IPS-20b (cell line): ENCODE measurements around the gene HSD17B12.

Source experiments
- H3K27ac ChIP-seq: one replicate; pipeline ENCODE4 v1.5.1; 2013; ENCODE audit warnings: low read length
- H3K27me3 ChIP-seq: 2 replicates; pipeline ENCODE4 v1.6.1; 2013; ENCODE audit warnings: mild to moderate bottlenecking, low read length, inconsistent platforms; ENCODE audit not compliant: insufficient read depth
- H3K36me3 ChIP-seq: 2 replicates; pipeline ENCODE4 v1.6.1; 2013; ENCODE audit warnings: low read depth, mild to moderate bottlenecking, inconsistent platforms, low read length, moderate library complexity; ENCODE audit not compliant: insufficient read depth
- H3K4me1 ChIP-seq: 2 replicates; pipeline ENCODE4 v1.6.1; 2013; ENCODE audit warnings: mild to moderate bottlenecking, control low read depth, inconsistent platforms, low read length, moderate library complexity; ENCODE audit not compliant: insufficient read depth
- H3K4me3 ChIP-seq: 2 replicates; pipeline ENCODE4 v1.5.1; 2013; ENCODE audit warnings: mild to moderate bottlenecking, low read length, inconsistent platforms
- H3K9ac ChIP-seq: 2 replicates; pipeline ENCODE4 v1.6.1; 2013; ENCODE audit warnings: low read depth, mild to moderate bottlenecking, inconsistent platforms, low read length, moderate library complexity
- H3K9me3 ChIP-seq: 2 replicates; pipeline ENCODE4 v1.6.1; 2013; ENCODE audit warnings: mild to moderate bottlenecking, low read depth, low read length, inconsistent platforms; ENCODE audit not compliant: insufficient read depth

The HSD17B12 gene

GRCh38 chr11:43837879-43838278, 157.3 kb downstream of the HSD17B12 start:
- no peaks in the 10 kb centered on the region for H3K4me1 ChIP-seq
- no peak overlapping the region for H3K9ac ChIP-seq
- H3K9me3 ChIP-seq: no peaks in the 10 kb centered on the region
- peaks cover 43% of the 10 kb centered on the region; the same call in 1 of the 2 replicates for H3K36me3 ChIP-seq
- no peaks in the 10 kb centered on the region for H3K27me3 ChIP-seq
- no peak overlapping the region for H3K27ac ChIP-seq
- H3K4me3 ChIP-seq: no peak overlapping the region

- no peak overlapping the region for H3K4me3 ChIP-seq
- no peaks in the 10 kb centered on the region for H3K4me1 ChIP-seq
Observed at GRCh38 chr11:43842021-43842420, 161.5 kb downstream of the HSD17B12 start.

GRCh38 chr11:43845816-43846215, 165.3 kb downstream of the HSD17B12 start:
- Histone ChIP-seq H3K27me3 (no peaks in the 10 kb centered on the region), H3K4me1 (no peaks in the 10 kb centered on the region), H3K9me3 (no peaks in the 10 kb centered on the region), H3K36me3 (peaks cover 22% of the 10 kb centered on the region; the same call in 1 of the 2 replicates), H3K9ac (no peak overlapping the region), H3K27ac (no peak overlapping the region), H3K4me3 (no peak overlapping the region)

More at GRCh38 chr11:43842021-43842420, 161.5 kb downstream of the HSD17B12 start:
- peaks cover 46% of the 10 kb centered on the region; the same call in 1 of the 2 replicates for H3K36me3 ChIP-seq
- no peaks in the 10 kb centered on the region for H3K9me3 ChIP-seq
- H3K27ac ChIP-seq: no peak overlapping the region
- H3K27me3 ChIP-seq: no peaks in the 10 kb centered on the region
- no peak overlapping the region for H3K9ac ChIP-seq

GRCh38 chr11:43852057-43852636, 171.6 kb downstream of the HSD17B12 start:
- no peaks in the 10 kb centered on the region for H3K27me3 ChIP-seq
- peaks cover 32% of the 10 kb centered on the region for H3K36me3 ChIP-seq
- H3K4me3 ChIP-seq: no peak overlapping the region
- H3K9ac ChIP-seq: no peak overlapping the region
- no peak overlapping the region for H3K27ac ChIP-seq
- no peaks in the 10 kb centered on the region for H3K9me3 ChIP-seq
- H3K4me1 ChIP-seq: no peaks in the 10 kb centered on the region

GRCh38 chr11:43853781-43854180, 173.2 kb downstream of the HSD17B12 start:
- no peak overlapping the region for H3K9ac ChIP-seq
- H3K4me3 ChIP-seq: no peak overlapping the region
- H3K27ac ChIP-seq: no peak overlapping the region
- H3K36me3 ChIP-seq: peaks cover 34% of the 10 kb centered on the region
- no peaks in the 10 kb centered on the region for H3K4me1 ChIP-seq
- H3K9me3 ChIP-seq: no peaks in the 10 kb centered on the region
- no peaks in the 10 kb centered on the region for H3K27me3 ChIP-seq

- Histone ChIP-seq H3K9ac (no peak overlapping the region), H3K27ac (no peak overlapping the region), H3K9me3 (no peaks in the 10 kb centered on the region), H3K4me1 (no peaks in the 10 kb centered on the region), H3K4me3 (no peak overlapping the region), H3K27me3 (no peaks in the 10 kb centered on the region), H3K36me3 (peaks cover 34% of the 10 kb centered on the region)
Observed at GRCh38 chr11:43856993-43857392, 176.5 kb downstream of the HSD17B12 start.

GRCh38 chr11:43861141-43861540, 180.6 kb downstream of the HSD17B12 start:
- Histone ChIP-seq H3K9me3 (no peaks in the 10 kb centered on the region), H3K9ac (no peak overlapping the region), H3K4me1 (no peaks in the 10 kb centered on the region), H3K36me3 (peaks cover 8% of the 10 kb centered on the region; the same call in 1 of the 2 replicates), H3K27me3 (no peaks in the 10 kb centered on the region), H3K27ac (no peak overlapping the region), H3K4me3 (no peak overlapping the region)

GRCh38 chr11:43866520-43866919, 186.0 kb downstream of the HSD17B12 start:
- H3K27ac ChIP-seq: no peak overlapping the region

GRCh38 chr11:43866969-43867368, 186.4 kb downstream of the HSD17B12 start:
- no peaks in the 10 kb centered on the region for H3K9me3 ChIP-seq

More at GRCh38 chr11:43866520-43866919, 186.0 kb downstream of the HSD17B12 start:
- Histone ChIP-seq H3K36me3 (no peaks in the 10 kb centered on the region), H3K4me3 (no peak overlapping the region), H3K9ac (no peak overlapping the region), H3K27me3 (peaks cover 39% of the 10 kb centered on the region), H3K9me3 (no peaks in the 10 kb centered on the region), H3K4me1 (no peaks in the 10 kb centered on the region)

GRCh38 chr11:43868852-43869567, 188.5 kb downstream of the HSD17B12 start:
- peaks cover 63% of the 10 kb centered on the region for H3K27me3 ChIP-seq
- H3K9me3 ChIP-seq: no peaks in the 10 kb centered on the region
- no peak overlapping the region for H3K4me3 ChIP-seq
- H3K27ac ChIP-seq: no peak overlapping the region
- H3K9ac ChIP-seq: no peak overlapping the region
- H3K36me3 ChIP-seq: no peaks in the 10 kb centered on the region
- no peaks in the 10 kb centered on the region for H3K4me1 ChIP-seq

More at GRCh38 chr11:43866969-43867368, 186.4 kb downstream of the HSD17B12 start:
- Histone ChIP-seq H3K27me3 (peaks cover 43% of the 10 kb centered on the region), H3K36me3 (no peaks in the 10 kb centered on the region), H3K4me1 (no peaks in the 10 kb centered on the region), H3K4me3 (no peak overlapping the region), H3K9ac (no peak overlapping the region), H3K27ac (no peak overlapping the region)

GRCh38 chr11:43871051-43871450, 190.5 kb downstream of the HSD17B12 start:
- H3K36me3 ChIP-seq: no peaks in the 10 kb centered on the region
- H3K9me3 ChIP-seq: no peaks in the 10 kb centered on the region
- H3K27ac ChIP-seq: no peak overlapping the region
- H3K27me3 ChIP-seq: peaks cover 80% of the 10 kb centered on the region
- H3K4me1 ChIP-seq: no peaks in the 10 kb centered on the region
- H3K4me3 ChIP-seq: no peak overlapping the region
- H3K9ac ChIP-seq: no peak overlapping the region

- Histone ChIP-seq H3K27me3 (peaks cover 91% of the 10 kb centered on the region), H3K9me3 (no peaks in the 10 kb centered on the region), H3K4me3 (no peak overlapping the region), H3K27ac (no peak overlapping the region), H3K4me1 (no peaks in the 10 kb centered on the region), H3K36me3 (no peaks in the 10 kb centered on the region), H3K9ac (no peak overlapping the region)
Observed at GRCh38 chr11:43872995-43873394, 192.5 kb downstream of the HSD17B12 start.
